ENCODE data around the gene CCDC34. TPM values are rescaled to one million over a fixed set of nuclear protein-coding genes. Genes with fewer than 3 reads are reported as not detected.

CCDC34 gene
- total and polyA plus RNA-seq, 2 of the 4 experiments (the other 2 are of a cell fraction), result 2.5 to 4.5 TPM

DNA sequence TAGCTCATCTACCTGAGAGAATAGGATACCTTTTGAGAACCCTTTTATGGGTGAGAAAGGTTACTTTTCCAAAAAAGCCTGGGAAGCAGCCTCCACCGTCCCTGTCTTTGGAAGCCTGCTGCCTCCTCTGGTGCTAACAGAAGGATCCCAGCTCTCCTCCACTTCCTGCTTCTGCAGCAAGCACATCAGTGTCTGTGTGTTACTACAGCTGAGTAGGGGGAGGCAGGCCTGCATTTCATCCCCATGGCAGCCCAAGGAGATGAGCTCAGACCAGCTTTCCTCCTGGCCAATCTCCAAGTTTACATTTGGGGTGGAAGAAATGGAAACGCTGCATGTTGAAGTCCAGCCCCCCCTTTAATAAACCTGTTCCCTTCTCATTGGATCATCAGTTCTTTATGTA lies 7.4 kb upstream of the CCDC34 start:
- ChIA-PET CTCF (interaction anchor here (1.0 to 1.1 kb wide), 3 partner anchors 11 to 186 kb away, joined by 3 to 4 read pairs (median 3); no protein-coding TSS in a partner anchor), POLR2A (ENCODE audit: unreplicated experiment) (no interaction called here)
- no peak overlapping the region for H2BK15ac ChIP-seq (ENCODE audit: low read depth, low read length)
- in situ Hi-C loops (cut with MboI; ENCODE audit: low sequenced_read_pairs) (no loop called here), dilution Hi-C loops (cut with HindIII; ENCODE audit: low sequenced_read_pairs, unreplicated experiment) (no loop called here), intact Hi-C loops (cut with micrococcal nuclease) (no loop called here)
- no peak overlapping the region for H2BK5ac ChIP-seq (ENCODE audit: low read depth, low read length, poor library complexity, severe bottlenecking)
- no peaks in the 10 kb centered on the region for H3K9me1 ChIP-seq (ENCODE audit: insufficient read depth, low read length)
- H3K4ac ChIP-seq (ENCODE audit: low read depth, low read length), result no peak overlapping the region
- H2AK9ac ChIP-seq (replicated peaks; ENCODE audit: low read depth, low read length, poor library complexity), result no peak overlapping the region
- H2BK20ac ChIP-seq (ENCODE audit: low read depth, low read length), result no peak overlapping the region
- peak overlapping the region; percentile 82 for H2AFZ ChIP-seq (replicated peaks; ENCODE audit: low read length, poor library complexity)
- DNase-seq (peak; percentile 76), ATAC-seq (ENCODE audit: low read depth) (peak; percentile 95)
- no TSS peak for BruUV-seq (replicated peaks)
- no peak overlapping the region for H3K18ac ChIP-seq (ENCODE audit: low read depth, low read length)
- no peak overlapping the region for H3K14ac ChIP-seq (replicated peaks; ENCODE audit: low read depth, low read length)
- 0 out of 2 replicates have a peak, but pooled peaks cover 4% of the 10 kb centered on the region for H3K36me3 ChIP-seq (ENCODE audit: control insufficient read depth, insufficient read depth, low read length)
- H4K91ac ChIP-seq (ENCODE audit: insufficient read depth, low read depth, low read length), result no peak overlapping the region
- TF ChIP-seq MAZ (IDR thresholded peaks at IDR 0.05; ENCODE audit: borderline replicate concordance, low read depth, low read length) (no peak), POLR2A (IDR thresholded peaks at IDR 0.05; ENCODE audit: low read depth, low read length) (no peak), MXI1 (IDR thresholded peaks at IDR 0.05; ENCODE audit: borderline replicate concordance, low read depth, low read length) (no peak), USF2 (IDR thresholded peaks at IDR 0.05; ENCODE audit: low read depth, low read length) (no peak), CEBPB (IDR thresholded peaks at IDR 0.05; ENCODE audit: low read depth, low read length) (no peak), FOS (IDR thresholded peaks at IDR 0.05; ENCODE audit: low read depth, low read length) (no peak), RCOR1 (IDR thresholded peaks at IDR 0.05; ENCODE audit: insufficient replicate concordance, low read length) (no peak), CTCF (conservative IDR thresholded peaks at IDR 0.05; ENCODE audit: low read depth, low read length) (no peak), CHD1 (IDR thresholded peaks at IDR 0.05; ENCODE audit: low read depth, low read length) (no peak), BHLHE40 (IDR thresholded peaks at IDR 0.05; ENCODE audit: low read depth, low read length) (no peak), NFE2L2 (IDR thresholded peaks at IDR 0.05; ENCODE audit: low read depth, low read length) (no peak), RFX5 (IDR thresholded peaks at IDR 0.05; ENCODE audit: low read depth, low read length) (no peak), SMC3 (IDR thresholded peaks at IDR 0.05; ENCODE audit: low read depth, low read length) (no peak), RAD21 (IDR thresholded peaks at IDR 0.05; ENCODE audit: low read length) (no peak)
- TF ChIP-seq, protein P1, sequence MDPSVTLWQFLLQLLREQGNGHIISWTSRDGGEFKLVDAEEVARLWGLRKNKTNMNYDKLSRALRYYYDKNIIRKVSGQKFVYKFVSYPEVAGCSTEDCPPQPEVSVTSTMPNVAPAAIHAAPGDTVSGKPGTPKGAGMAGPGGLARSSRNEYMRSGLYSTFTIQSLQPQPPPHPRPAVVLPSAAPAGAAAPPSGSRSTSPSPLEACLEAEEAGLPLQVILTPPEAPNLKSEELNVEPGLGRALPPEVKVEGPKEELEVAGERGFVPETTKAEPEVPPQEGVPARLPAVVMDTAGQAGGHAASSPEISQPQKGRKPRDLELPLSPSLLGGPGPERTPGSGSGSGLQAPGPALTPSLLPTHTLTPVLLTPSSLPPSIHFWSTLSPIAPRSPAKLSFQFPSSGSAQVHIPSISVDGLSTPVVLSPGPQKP (IDR thresholded peaks at IDR 0.05; ENCODE audit: borderline replicate concordance, low read depth, low read length), result no peak
- H2BK120ac ChIP-seq (ENCODE audit: low read depth, low read length), result no peak overlapping the region
- H3K4me3 ChIP-seq (ENCODE audit: insufficient read depth, low read depth, low read length), result no peak overlapping the region
- H3K27ac ChIP-seq (ENCODE audit: insufficient read depth, low read length), result no peak overlapping the region
- WGBS, 2 experiments (ENCODE audit: extremely low coverage in 2 of 2, insufficient read length in 1 of 2), result no CpG with 5 or more reads among the region's 2 CpGs
- H2AK5ac ChIP-seq (ENCODE audit: low read depth, low read length), result no peak overlapping the region
- no peaks in the 10 kb centered on the region for H3K4me1 ChIP-seq (ENCODE audit: control insufficient read depth, insufficient read depth, low read length)
- H4K20me1 ChIP-seq (ENCODE audit: insufficient read depth, low read length), result no peaks in the 10 kb centered on the region
- no peaks in the 10 kb centered on the region for H3K79me1 ChIP-seq (ENCODE audit: low read depth in 1 of 2, low read length in 2 of 2)
- no peak overlapping the region for H3K23ac ChIP-seq (ENCODE audit: low read depth, low read length)
- H3K56ac ChIP-seq (ENCODE audit: extremely low read depth, insufficient read depth, low read length), result no peak overlapping the region
- H3K27me3 ChIP-seq (ENCODE audit: control insufficient read depth, insufficient read depth, low read length), result no peaks in the 10 kb centered on the region
- H4K8ac ChIP-seq (ENCODE audit: low read depth in 2 of 2, low read length in 2 of 2), result peak overlapping the region in 1 of 2 experiments; percentile 0; a peak in 1 of 4 replicates
- 0 out of 2 replicates have a peak overlapping the region, but pooled peaks have one; percentile 36 for H4K5ac ChIP-seq (ENCODE audit: low read depth, low read length)
- H3K9me3 ChIP-seq (ENCODE audit: control insufficient read depth, insufficient read depth, low read length), result no peaks in the 10 kb centered on the region
- H3K4me2 ChIP-seq (ENCODE audit: low read depth, low read length), result no peak overlapping the region
- no peak overlapping the region for H3K9ac ChIP-seq (ENCODE audit: low read depth, low read length)

Data from IMR-90 (cell line).